GM12874 (cell line): ENCODE results near the gene CCDC57.

Experiments used
- TF ChIP-seq, protein P1 (sequence below): IDR thresholded peaks from 2 replicates; pipeline ENCODE4 v1.5.1; 2011; ENCODE audit warnings: low read depth, mild to moderate bottlenecking, control low read depth, low read length, moderate library complexity; ENCODE audit not compliant: insufficient read depth

CCDC57 gene

DNA sequence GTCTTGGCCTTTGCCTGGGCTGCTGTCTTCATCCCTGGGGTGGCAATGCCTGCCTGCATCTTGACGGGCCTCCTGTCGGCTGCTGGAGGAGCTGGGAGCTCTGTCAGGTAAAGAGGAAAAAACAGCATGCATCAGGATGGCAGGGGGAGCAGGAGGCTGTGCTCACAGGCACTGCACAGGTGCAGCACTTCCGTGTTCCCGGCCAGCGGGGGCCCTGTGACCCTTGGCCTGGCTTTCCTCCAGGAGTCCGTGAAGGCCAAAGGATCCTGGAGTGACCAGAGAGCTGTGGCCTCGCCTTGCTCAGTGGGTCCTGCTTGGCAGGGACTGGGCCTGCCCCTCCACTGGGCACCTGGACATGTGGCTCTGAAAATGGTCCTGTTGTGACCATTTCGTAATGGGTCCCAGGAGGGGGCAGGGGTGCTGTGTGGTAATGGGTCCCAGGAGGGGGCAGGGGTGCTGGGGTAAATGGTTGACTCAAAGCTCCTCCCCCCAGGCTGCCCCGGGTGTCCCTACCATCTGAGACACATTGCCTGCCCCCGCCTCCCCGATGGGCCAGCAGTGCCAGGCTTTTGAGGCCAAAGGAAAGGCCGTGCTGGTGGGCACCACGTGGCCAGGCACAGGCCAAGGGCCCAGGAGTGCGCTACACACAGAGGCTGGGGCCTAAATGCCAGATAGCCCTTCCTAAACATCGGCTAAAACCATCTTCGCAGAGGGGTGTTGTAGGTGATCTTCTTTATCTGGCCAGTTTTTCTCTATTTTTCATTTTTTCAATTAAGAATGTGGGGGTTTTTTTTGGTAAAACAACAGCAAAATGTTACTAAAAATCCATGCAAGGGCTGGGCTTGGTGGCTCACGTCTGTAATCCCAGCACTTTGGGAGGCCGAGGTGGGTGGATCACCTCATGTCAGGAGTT, 110.6 kb downstream of the CCDC57 start:
- TF ChIP-seq, protein P1, sequence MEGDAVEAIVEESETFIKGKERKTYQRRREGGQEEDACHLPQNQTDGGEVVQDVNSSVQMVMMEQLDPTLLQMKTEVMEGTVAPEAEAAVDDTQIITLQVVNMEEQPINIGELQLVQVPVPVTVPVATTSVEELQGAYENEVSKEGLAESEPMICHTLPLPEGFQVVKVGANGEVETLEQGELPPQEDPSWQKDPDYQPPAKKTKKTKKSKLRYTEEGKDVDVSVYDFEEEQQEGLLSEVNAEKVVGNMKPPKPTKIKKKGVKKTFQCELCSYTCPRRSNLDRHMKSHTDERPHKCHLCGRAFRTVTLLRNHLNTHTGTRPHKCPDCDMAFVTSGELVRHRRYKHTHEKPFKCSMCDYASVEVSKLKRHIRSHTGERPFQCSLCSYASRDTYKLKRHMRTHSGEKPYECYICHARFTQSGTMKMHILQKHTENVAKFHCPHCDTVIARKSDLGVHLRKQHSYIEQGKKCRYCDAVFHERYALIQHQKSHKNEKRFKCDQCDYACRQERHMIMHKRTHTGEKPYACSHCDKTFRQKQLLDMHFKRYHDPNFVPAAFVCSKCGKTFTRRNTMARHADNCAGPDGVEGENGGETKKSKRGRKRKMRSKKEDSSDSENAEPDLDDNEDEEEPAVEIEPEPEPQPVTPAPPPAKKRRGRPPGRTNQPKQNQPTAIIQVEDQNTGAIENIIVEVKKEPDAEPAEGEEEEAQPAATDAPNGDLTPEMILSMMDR: no peak

- TF ChIP-seq, protein P1: no peak
These were observed 111.3 kb downstream of the CCDC57 start for GRCh38 chr17:82101301-82101715.

- TF ChIP-seq, protein P1: no peak
These were observed 111.9 kb downstream of the CCDC57 start for GRCh38 chr17:82100502-82101298.

DNA sequence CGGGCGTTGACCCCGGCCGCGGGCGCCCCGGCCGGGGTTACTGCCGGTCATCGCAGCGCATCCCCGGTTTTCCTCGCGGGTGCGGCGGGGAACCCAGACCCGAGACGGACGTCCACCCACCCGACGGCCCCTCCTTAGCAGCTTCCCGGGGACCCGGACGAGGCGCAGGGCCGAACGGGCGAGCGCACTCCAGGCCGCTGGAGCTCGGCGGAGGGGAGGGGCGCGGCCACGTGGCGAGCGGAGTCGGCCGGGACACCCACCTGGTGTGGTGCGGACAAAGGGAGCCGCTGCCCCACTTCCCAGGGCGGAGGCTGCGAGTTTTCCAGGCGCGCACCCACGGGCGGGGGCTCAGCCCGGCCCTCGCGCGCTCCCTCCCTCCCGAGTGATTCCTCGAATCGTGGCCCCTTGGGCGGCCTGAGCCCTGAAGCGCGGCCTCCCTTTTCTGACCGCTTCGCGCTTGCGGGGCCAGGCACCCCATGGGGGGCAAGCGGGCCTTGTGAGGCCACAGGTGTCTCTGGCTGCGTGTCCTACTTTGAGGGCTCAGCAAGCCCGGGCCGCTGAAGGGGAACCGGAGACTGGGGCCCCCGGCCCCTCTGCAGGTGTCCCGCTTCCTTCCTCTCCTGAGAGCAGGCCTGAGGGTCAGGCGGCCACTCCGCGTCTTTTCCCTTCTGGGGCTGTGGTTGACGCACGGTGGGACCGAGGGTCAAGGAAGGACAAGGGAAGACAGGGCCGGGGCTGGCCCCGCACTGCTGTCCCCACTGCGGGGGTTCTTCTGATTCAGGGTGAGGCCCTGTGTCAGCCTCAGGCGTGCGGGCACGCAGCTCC, 113.5 kb downstream of the CCDC57 start:
- TF ChIP-seq, protein P1: no peak

DNA sequence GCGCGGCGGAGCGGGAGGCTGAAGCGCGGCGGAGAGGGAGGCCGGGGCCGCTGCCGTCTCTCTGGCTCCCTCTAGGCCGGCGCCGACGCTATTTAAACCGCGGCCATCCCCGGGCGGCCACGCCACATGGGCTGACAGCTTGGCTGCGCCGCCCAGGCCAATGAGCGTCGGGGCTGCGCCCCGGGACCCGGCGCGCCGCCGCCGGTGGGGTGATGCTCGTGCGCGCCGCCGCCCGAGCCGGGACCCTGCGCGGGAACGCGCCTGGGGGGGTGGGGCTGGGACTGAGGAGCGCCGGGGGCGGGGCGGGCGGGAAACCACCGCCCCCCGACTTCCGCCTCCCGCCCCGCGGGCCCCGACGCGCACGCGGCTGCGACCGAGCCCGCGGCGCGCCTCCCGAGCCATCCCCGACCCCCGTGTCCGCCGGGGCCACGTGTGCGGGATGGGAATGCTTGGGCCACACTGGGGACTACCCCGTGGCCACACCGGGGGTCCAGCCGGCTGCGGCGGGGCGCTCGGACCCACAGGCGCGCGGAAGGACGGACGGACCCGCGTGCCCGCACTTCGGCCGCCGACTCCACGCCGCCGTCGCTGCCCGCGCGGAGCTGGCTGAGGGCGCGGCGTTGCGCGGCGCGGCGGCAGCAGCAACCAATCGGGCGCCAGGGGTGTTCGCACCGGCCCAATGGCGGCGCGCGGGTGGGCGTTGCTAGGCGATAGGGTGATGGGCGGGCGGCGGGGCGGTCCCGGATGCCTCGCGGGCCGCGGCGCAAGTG, 114.3 kb downstream of the CCDC57 start, which contains the start of gene FASN:
Gene FASN (minus strand): TSS at position 68 of the 770 bp plus-strand sequence. CDS start 1,791 bp downstream, outside the sequence.
- TF ChIP-seq, protein P1: peak; percentile 57

DNA sequence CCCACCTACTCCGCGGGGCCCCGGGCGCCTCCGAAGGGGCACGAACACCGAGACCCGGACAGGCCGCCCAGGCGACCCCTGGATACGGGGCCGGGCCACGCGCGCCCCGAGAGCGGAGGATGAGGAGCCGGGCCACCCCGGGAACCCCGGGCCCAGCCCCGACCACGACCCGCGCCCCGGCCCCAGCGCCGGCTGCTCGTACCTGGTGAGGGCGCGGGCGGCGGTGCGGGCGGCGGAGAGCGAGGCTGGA, 114.8 kb downstream of the CCDC57 start:
- TF ChIP-seq, protein P1: no peak
